KMS-11 (cell line): ENCODE results near the gene SDK1.

Source experiments
- H2AFZ ChIP-seq: fragments of 200-600 bp; sonication (generic); 2 replicates; pipeline ENCODE4 v1.6.1; 2016; ENCODE audit warnings: antibody characterized with exemption, mixed run types, low read depth
- H3K27ac ChIP-seq: fragments of 200-600 bp; sonication (generic); 2 replicates; pipeline ENCODE4 v1.6.1; 2016; ENCODE audit warnings: mild to moderate bottlenecking, mixed run types
- H3K27me3 ChIP-seq: fragments of 200-600 bp; sonication (generic); 2 replicates; pipeline ENCODE4 v1.6.1; 2017; ENCODE audit warnings: mild to moderate bottlenecking, low read depth, mixed run types, moderate library complexity; ENCODE audit not compliant: insufficient read depth
- H3K36me3 ChIP-seq: fragments of 200-600 bp; sonication (generic); 2 replicates; pipeline ENCODE4 v1.6.1; 2017; ENCODE audit warnings: mild to moderate bottlenecking, mixed run types; ENCODE audit not compliant: insufficient read depth
- H3K4me1 ChIP-seq: fragments of 200-600 bp; sonication (generic); 2 replicates; pipeline ENCODE4 v1.6.1; 2016; ENCODE audit warnings: mild to moderate bottlenecking, low read depth, mixed run types; ENCODE audit not compliant: poor library complexity, severe bottlenecking
- H3K4me2 ChIP-seq: fragments of 200-600 bp; sonication (generic); 2 replicates; pipeline ENCODE4 v1.7.0; 2016; ENCODE audit warnings: mild to moderate bottlenecking, mixed run types
- H3K4me3 ChIP-seq: fragments of 200-600 bp; sonication (generic); IDR thresholded peaks from 2 replicates; pipeline ENCODE4 v1.6.1; 2017; ENCODE audit warnings: low read depth, low read length, mixed read lengths; ENCODE audit not compliant: insufficient read depth
- H3K79me2 ChIP-seq: fragments of 200-600 bp; sonication (generic); 2 replicates; pipeline ENCODE4 v1.6.1; 2016; ENCODE audit warnings: low read depth, mixed run types; ENCODE audit not compliant: insufficient read depth
- H3K9ac ChIP-seq: fragments of 200-600 bp; sonication (generic); 2 replicates; pipeline ENCODE4 v1.6.1; 2016; ENCODE audit warnings: mild to moderate bottlenecking, mixed run types
- H4K20me1 ChIP-seq: fragments of 200-600 bp; sonication (generic); 2 replicates; pipeline ENCODE4 v1.6.1; 2016; ENCODE audit warnings: mild to moderate bottlenecking, mixed run types; ENCODE audit not compliant: insufficient read depth
- TF ChIP-seq, protein P1 (sequence below): fragments of 200-600 bp; sonication (generic); conservative IDR thresholded peaks from 2 replicates; pipeline ENCODE4 v1.6.1; 2017; ENCODE audit warnings: low read depth, mild to moderate bottlenecking, antibody characterized with exemption, low read length, moderate library complexity, mixed read lengths

Gene SDK1

GRCh38 chr7:4135301-4135700, 834.2 kb downstream of the SDK1 start:
- Histone ChIP-seq H3K4me1 (no peaks in the 10 kb centered on the region), H4K20me1 (no peaks in the 10 kb centered on the region), H3K79me2 (no peaks in the 10 kb centered on the region), H3K27me3 (no peaks in the 10 kb centered on the region), H3K9ac (no peak overlapping the region), H2AFZ (no peak overlapping the region), H3K4me2 (no peak overlapping the region), H3K36me3 (no peaks in the 10 kb centered on the region), H3K27ac (no peak overlapping the region), H3K4me3 (no peak overlapping the region)
- TF ChIP-seq, protein P1, sequence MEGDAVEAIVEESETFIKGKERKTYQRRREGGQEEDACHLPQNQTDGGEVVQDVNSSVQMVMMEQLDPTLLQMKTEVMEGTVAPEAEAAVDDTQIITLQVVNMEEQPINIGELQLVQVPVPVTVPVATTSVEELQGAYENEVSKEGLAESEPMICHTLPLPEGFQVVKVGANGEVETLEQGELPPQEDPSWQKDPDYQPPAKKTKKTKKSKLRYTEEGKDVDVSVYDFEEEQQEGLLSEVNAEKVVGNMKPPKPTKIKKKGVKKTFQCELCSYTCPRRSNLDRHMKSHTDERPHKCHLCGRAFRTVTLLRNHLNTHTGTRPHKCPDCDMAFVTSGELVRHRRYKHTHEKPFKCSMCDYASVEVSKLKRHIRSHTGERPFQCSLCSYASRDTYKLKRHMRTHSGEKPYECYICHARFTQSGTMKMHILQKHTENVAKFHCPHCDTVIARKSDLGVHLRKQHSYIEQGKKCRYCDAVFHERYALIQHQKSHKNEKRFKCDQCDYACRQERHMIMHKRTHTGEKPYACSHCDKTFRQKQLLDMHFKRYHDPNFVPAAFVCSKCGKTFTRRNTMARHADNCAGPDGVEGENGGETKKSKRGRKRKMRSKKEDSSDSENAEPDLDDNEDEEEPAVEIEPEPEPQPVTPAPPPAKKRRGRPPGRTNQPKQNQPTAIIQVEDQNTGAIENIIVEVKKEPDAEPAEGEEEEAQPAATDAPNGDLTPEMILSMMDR, result no peak

DNA sequence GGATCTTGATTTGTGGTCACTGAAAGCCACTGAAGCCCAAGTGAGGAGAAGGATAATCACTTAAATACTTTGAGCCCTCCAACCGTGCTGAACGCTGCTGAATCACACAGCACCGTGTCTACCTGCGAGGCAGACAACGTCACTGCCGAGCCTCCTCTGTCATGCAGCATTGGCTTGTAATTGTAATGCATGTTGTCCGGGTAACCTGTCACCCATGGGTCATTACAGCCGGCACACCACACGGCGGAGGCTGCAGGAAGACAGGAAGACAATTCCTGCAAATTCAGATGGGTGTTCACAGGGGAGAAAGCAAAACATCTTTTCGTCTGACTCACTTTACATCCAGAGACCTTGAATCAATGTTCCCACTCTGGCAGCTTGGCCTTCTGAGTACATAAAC, 835.0 kb downstream of the SDK1 start:
- no peak overlapping the region for H3K4me3 ChIP-seq
- no peak overlapping the region for H2AFZ ChIP-seq
- no peak overlapping the region for H3K9ac ChIP-seq

GRCh38 chr7:4136501-4137110, 835.6 kb downstream of the SDK1 start:
- no peaks in the 10 kb centered on the region for H3K27me3 ChIP-seq

More for the DNA sequence above, 835.0 kb downstream of the SDK1 start:
- no peaks in the 10 kb centered on the region for H3K36me3 ChIP-seq
- no peaks in the 10 kb centered on the region for H3K4me1 ChIP-seq
- no peaks in the 10 kb centered on the region for H3K79me2 ChIP-seq
- H3K4me2 ChIP-seq, result no peak overlapping the region
- no peaks in the 10 kb centered on the region for H4K20me1 ChIP-seq
- TF ChIP-seq, protein P1, result no peak
- H3K27ac ChIP-seq, result no peak overlapping the region
- no peaks in the 10 kb centered on the region for H3K27me3 ChIP-seq

DNA sequence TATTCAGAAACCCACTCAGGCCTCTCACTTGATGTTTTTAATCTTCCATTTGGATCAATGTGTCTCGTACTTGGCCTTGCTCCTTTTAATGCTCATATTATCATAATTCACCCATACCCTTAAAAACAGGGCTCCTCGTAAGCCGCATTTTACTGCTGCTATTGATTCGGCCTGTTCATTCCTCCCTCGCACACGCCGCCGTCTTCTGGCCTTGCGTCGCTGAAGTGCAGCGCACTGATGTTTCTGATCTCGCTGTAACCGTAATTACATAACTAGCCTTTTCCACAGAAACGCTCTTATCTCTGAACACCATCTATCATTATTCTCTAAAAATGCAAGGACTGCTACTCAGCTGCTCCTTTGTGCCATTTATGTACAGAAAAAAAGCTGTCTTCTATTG, 836.5 kb downstream of the SDK1 start:
- Histone ChIP-seq H4K20me1 (no peaks in the 10 kb centered on the region), H3K36me3 (no peaks in the 10 kb centered on the region), H2AFZ (no peak overlapping the region), H3K9ac (no peak overlapping the region), H3K4me1 (no peaks in the 10 kb centered on the region), H3K4me2 (no peak overlapping the region), H3K27ac (no peak overlapping the region), H3K27me3 (no peaks in the 10 kb centered on the region), H3K79me2 (no peaks in the 10 kb centered on the region), H3K4me3 (no peak overlapping the region)
- TF ChIP-seq, protein P1, result no peak

More at GRCh38 chr7:4136501-4137110, 835.6 kb downstream of the SDK1 start:
- Histone ChIP-seq H3K4me1 (no peaks in the 10 kb centered on the region), H3K4me3 (no peak overlapping the region), H2AFZ (no peak overlapping the region), H4K20me1 (no peaks in the 10 kb centered on the region), H3K79me2 (no peaks in the 10 kb centered on the region), H3K36me3 (no peaks in the 10 kb centered on the region), H3K27ac (no peak overlapping the region), H3K4me2 (no peak overlapping the region), H3K9ac (no peak overlapping the region)
- TF ChIP-seq, protein P1, result no peak
